HEK293T (cell line): ENCODE data around the gene ZBTB26.

Experiments used
- CTCF ChIA-PET: fragments of 350-600 bp; formaldehyde crosslinking; extraction: SDS; loops from one replicate; lab custom pipeline; 2021; ENCODE audit warnings: antibody characterized with exemption, inconsistent platforms; lab: Yijun Ruan, JAX
- POLR2A ChIA-PET: fragments of 350-600 bp; formaldehyde crosslinking; extraction: SDS; loops from one replicate; lab custom pipeline; 2020; ENCODE audit warnings: antibody characterized with exemption, inconsistent platforms; lab: Yijun Ruan, JAX
- DNase-seq: peaks from one replicate; pipeline ENCODE4 v3.0.0; 2012; ENCODE audit warnings: mixed read lengths; ENCODE audit errors: extremely low spot score
- ARNT ChIP-seq: fragments of 450-650 bp; IDR thresholded peaks from 2 replicates; pipeline ENCODE4 v1.6.1; 2017; ENCODE audit warnings: mild to moderate bottlenecking
- BHLHE40 ChIP-seq: fragments of 450-650 bp; IDR thresholded peaks from 2 replicates; pipeline ENCODE4 v1.6.1; 2016; ENCODE audit warnings: mild to moderate bottlenecking, moderate library complexity, borderline replicate concordance
- CTBP1 ChIP-seq: fragments of 450-650 bp; IDR thresholded peaks from 2 replicates; pipeline ENCODE4 v1.6.1; 2016; ENCODE audit warnings: borderline replicate concordance
- ELF4 ChIP-seq: fragments of 450-650 bp; IDR thresholded peaks from 2 replicates; pipeline ENCODE4 v1.6.1; 2017; ENCODE audit warnings: antibody characterized with exemption
- FOXA1 ChIP-seq: fragments of 450-650 bp; IDR thresholded peaks from 2 replicates; pipeline ENCODE4 v1.6.1; 2016; ENCODE audit warnings: mild to moderate bottlenecking
- FOXK2 ChIP-seq: fragments of 450-650 bp; IDR thresholded peaks from 2 replicates; pipeline ENCODE4 v1.6.1; 2016; ENCODE audit warnings: mild to moderate bottlenecking
- FOXM1 ChIP-seq: fragments of 450-650 bp; IDR thresholded peaks from 2 replicates; pipeline ENCODE4 v1.6.1; 2017; ENCODE audit warnings: mild to moderate bottlenecking, borderline replicate concordance
- HDGF ChIP-seq: fragments of 450-650 bp; IDR thresholded peaks from 2 replicates; pipeline ENCODE4 v1.6.1; 2017; ENCODE audit warnings: antibody characterized with exemption, borderline replicate concordance
- L3MBTL2 ChIP-seq: fragments of 450-650 bp; conservative IDR thresholded peaks from 2 replicates; pipeline ENCODE4 v1.6.1; 2016; ENCODE audit warnings: mild to moderate bottlenecking
- LEF1 ChIP-seq: fragments of 450-650 bp; IDR thresholded peaks from 2 replicates; pipeline ENCODE4 v1.6.1; 2017; ENCODE audit warnings: mild to moderate bottlenecking, borderline replicate concordance
- NFRKB ChIP-seq: fragments of 450-650 bp; IDR thresholded peaks from 2 replicates; pipeline ENCODE4 v1.6.1; 2016; ENCODE audit warnings: mild to moderate bottlenecking, moderate library complexity
- PKNOX1 ChIP-seq: fragments of 450-650 bp; IDR thresholded peaks from 2 replicates; pipeline ENCODE4 v1.6.1; 2016
- SP1 ChIP-seq: fragments of 450-650 bp; IDR thresholded peaks from 2 replicates; pipeline ENCODE4 v1.6.1; 2017
- SUZ12 ChIP-seq: fragments of 450-650 bp; IDR thresholded peaks from 2 replicates; pipeline ENCODE4 v1.6.1; 2016; ENCODE audit warnings: mild to moderate bottlenecking
- TARDBP ChIP-seq: fragments of 450-650 bp; IDR thresholded peaks from 2 replicates; pipeline ENCODE4 v1.6.1; 2016
- ZNF384 ChIP-seq: fragments of 450-650 bp; IDR thresholded peaks from 2 replicates; pipeline ENCODE4 v1.6.1; 2016

The ZBTB26 gene

DNA sequence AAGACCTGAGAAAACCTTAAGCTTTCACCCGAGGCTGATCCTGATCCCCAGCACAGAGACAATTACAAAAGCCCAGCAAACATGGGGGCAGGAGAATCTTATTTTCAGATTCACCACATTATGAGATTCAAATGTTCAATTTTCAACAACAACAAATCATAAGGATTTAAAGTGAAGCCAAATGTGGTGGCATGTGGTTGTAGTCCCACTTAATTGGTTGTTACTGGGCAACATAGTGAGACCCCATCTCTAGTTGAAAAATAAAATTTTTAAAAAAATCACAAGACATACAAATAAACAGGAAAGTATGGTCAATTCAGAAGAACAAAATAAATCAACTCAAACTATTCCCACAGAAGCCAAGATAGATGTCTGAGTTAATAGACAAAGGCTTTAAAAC is 5.6 kb upstream of the ZBTB26 start:
- CTCF ChIA-PET: no interaction called here
- no peak for DNase-seq
- POLR2A ChIA-PET: no interaction called here
- TF ChIP-seq FOXA1: no peak
- TF ChIP-seq HDGF: no peak
- no peak for TF ChIP-seq ELF4
- TF ChIP-seq FOXK2: no peak
- TF ChIP-seq CTBP1: no peak
- TF ChIP-seq LEF1: no peak
- TF ChIP-seq ARNT: no peak
- TF ChIP-seq SUZ12: no peak

DNA sequence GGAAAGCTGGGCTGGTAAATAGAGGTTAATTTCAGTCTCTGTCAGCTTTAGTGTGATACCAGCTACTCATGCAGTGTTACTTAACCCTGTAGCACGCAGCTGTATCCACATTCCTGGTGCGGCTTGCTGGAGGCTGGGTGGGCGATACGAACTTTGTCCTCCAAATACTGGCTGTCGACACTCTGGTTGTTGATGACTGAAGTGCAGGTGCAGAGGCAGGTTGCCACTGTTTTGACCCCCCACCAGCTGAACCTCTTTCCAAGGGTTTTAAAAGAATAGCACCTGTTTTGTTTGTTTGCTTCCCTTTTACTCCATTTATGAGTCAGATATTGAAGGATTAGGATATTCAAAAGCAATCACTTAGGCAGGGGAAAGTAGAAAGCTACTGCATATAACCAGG is 5.2 kb upstream of the ZBTB26 start:
- CTCF ChIA-PET: no interaction called here
- POLR2A ChIA-PET: no interaction called here
- TF ChIP-seq BHLHE40 (no peak), FOXK2 (no peak), FOXM1 (no peak)
- DNase-seq: no peak

DNA sequence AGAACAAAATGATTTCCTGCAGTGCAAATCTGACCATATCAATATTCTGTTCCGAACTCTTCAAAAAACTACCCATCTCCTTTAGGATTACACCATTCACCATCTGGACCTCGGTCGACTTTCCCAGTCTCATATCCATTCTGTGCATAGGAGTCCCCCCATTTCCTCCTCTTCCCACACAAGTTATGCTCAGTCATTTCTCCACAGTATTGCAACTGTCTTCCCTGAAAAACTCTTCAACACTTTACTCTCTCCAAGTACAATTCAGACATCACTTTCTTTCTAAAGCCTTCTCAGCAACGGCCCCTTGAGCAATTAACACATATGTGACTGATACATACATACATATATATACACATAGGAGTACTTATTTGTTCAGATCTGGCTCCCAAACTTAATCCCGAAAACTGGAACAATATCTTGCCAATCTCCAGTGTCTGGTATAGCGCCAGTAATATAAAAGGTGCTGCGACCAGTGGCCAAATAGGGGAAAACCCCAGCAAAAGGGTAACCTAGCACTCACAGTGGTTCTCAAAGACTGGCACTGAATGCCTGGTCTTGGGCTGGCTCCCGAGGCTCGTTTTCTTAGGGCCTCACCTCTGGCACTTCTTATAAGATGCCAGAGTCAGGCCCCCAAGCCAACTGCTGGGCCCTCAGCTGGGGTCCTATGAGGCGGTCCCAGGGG is 629 bp downstream of the ZBTB26 start:
- CTCF ChIA-PET: interaction anchor here (0.8 kb wide), 1 partner anchor 17 kb away, joined by 4 read pairs; no protein-coding TSS in a partner anchor
- POLR2A ChIA-PET: interaction anchor here (0.8 to 4.2 kb wide), 9 partner anchors 10 to 58 kb away, joined by 4 to 63 read pairs (median 5); partner anchors contain the start of genes RABGAP1, RC3H2 and ZBTB6
- DNase-seq: no peak
- TF ChIP-seq SP1 (no peak), L3MBTL2 (no peak), FOXM1 (no peak), LEF1 (no peak), CTBP1 (no peak), HDGF (no peak), ARNT (no peak), PKNOX1 (no peak), ZNF384 (no peak), TARDBP (no peak), FOXK2 (no peak), FOXA1 (no peak), NFRKB (no peak), ELF4 (no peak), BHLHE40 (no peak)

DNA sequence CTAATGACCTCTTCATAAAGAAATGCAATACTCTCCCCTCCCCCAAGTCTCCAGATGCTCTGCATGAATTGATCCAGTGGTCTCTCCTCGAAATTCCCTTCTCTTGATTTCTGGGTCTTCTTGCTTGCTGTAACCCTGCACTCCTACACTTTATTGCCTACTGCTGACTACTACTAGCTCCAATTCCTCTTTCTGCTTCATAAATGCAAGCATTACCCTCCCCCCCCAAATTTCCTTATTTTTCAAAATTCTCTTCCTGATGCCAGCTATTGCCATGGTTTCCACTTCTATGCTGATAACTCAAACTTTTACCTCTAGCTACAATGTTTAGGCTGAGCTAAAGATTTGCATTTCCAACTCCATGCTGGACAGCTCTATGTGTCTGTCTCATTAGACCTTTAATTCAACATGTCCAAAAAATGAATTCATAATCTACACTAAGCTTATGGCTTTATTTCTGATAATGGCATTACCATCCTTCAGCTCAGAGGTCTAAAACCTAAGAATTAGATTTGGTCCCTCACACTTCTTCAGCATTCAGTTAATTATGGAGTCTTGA is 1.4 kb downstream of the ZBTB26 start:
- ChIA-PET POLR2A (interaction anchor here (1.5 to 4.2 kb wide), 3 partner anchors 11 to 25 kb away, joined by 4 to 63 read pairs (median 5); partner anchors contain the start of genes RABGAP1, RC3H2 and ZBTB6), CTCF (no interaction called here)
- no peak for DNase-seq
- TF ChIP-seq FOXM1 (no peak), NFRKB (no peak), LEF1 (no peak), HDGF (no peak), PKNOX1 (no peak), SP1 (no peak), L3MBTL2 (no peak), FOXA1 (no peak), ELF4 (no peak), CTBP1 (no peak), SUZ12 (no peak), ZNF384 (no peak), BHLHE40 (no peak), FOXK2 (no peak)

GRCh38 chr9:122923947-122924346 is 7.4 kb downstream of the ZBTB26 start:
- CTCF ChIA-PET: no interaction called here
- TF ChIP-seq CTBP1 (no peak), L3MBTL2 (no peak), LEF1 (no peak), HDGF (no peak), SP1 (no peak), ELF4 (no peak), PKNOX1 (no peak), FOXM1 (no peak)
- POLR2A ChIA-PET: interaction anchor here (1.2 kb wide), 1 partner anchor 11 kb away, joined by 3 read pairs; the partner anchor contains the start of gene ZBTB6
- no peak for DNase-seq

DNA sequence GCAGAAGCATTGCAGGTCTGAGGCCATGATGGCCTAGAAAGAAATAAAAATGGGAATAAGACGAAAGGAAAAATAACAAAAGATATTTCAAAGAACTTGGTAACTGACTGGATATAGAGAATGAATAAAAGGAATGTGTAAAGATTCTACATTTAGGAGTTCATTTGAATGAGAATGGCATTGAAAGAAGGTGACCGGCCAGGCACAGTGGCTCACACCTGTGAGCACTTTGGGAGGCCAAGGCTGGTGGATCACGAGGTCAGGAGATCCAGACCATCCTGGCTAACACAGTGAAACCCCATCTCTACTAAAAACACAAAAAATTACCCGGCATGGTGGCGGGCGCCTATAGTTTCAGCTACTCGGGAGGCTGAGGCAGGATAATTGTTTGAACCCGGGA is 8.6 kb downstream of the ZBTB26 start:
- CTCF ChIA-PET: no interaction called here
- POLR2A ChIA-PET: no interaction called here
- DNase-seq: no peak
- TF ChIP-seq FOXA1 (no peak), SP1 (no peak), PKNOX1 (no peak), NFRKB (no peak), ZNF384 (no peak), BHLHE40 (no peak), LEF1 (no peak), SUZ12 (no peak), CTBP1 (no peak), HDGF (no peak), TARDBP (no peak), ELF4 (no peak), L3MBTL2 (no peak), FOXM1 (no peak), ARNT (no peak), FOXK2 (no peak)
